Common myeloid progenitor, CD34-positive (primary cell): Measurements from ENCODE around the gene GRK3.
"Not testable (repeated sequence)": the region's sequence is repeated elsewhere in the genome, so short reads cannot be mapped to it uniquely, and the experiment has no call there.

Experiments used
- CTCF ChIA-PET: fragments of 350-600 bp; sonication (Branson Sonifier 250); formaldehyde crosslinking; loops from one replicate; lab custom pipeline; 2021; ENCODE audit warnings: antibody characterized with exemption; lab: Charles Lee
- POLR2A ChIA-PET: fragments of 350-600 bp; sonication (Branson Sonifier 250); formaldehyde crosslinking; loops from one replicate; lab custom pipeline; 2021; ENCODE audit warnings: antibody characterized with exemption; lab: Charles Lee
- DNase-seq, 3 donors: peaks; one replicate each; pipeline versions ENCODE4 v3.0.0 to v3.0.0-alpha.2; 2013
- H3K27ac ChIP-seq, 2 experiments: 1 replicate in 1 of 2; 2 replicates in 1 of 2; pipeline ENCODE4 v1.7.0; 2013; ENCODE audit warnings: inconsistent platforms in 2 of 2, low read length in 2 of 2, mild to moderate bottlenecking in 2 of 2, low read depth in 1 of 2, moderate library complexity in 1 of 2; ENCODE audit not compliant: severe bottlenecking in 2 of 2, insufficient read depth in 1 of 2, poor library complexity in 1 of 2
- H3K27me3 ChIP-seq, 5 experiments: replicated peaks in 2 of 5; 1 replicate in 3 of 5; 2 replicates in 2 of 5; pipeline versions ENCODE4 v1.6.1 to v1.7.0; 2013; ENCODE audit warnings: low read length in 4 of 5, mild to moderate bottlenecking in 2 of 5, moderate library complexity in 2 of 5, inconsistent platforms in 1 of 5; ENCODE audit not compliant: insufficient read depth in 5 of 5, control insufficient read depth in 4 of 5
- H3K36me3 ChIP-seq, 4 experiments: 1 replicate in 2 of 4; 2 replicates in 2 of 4; pipeline versions ENCODE4 v1.6.1 to v1.7.0; 2013; ENCODE audit warnings: low read length in 3 of 4, control low read depth in 1 of 4, mild to moderate bottlenecking in 1 of 4; ENCODE audit not compliant: control insufficient read depth in 4 of 4, insufficient read depth in 4 of 4
- H3K4me1 ChIP-seq, 4 experiments: 1 replicate in 3 of 4; 2 replicates in 1 of 4; pipeline versions ENCODE4 v1.6.1 to v1.7.1; 2013; ENCODE audit warnings: low read length in 3 of 4, mild to moderate bottlenecking in 3 of 4, control low read depth in 1 of 4, inconsistent platforms in 1 of 4, moderate library complexity in 1 of 4; ENCODE audit not compliant: control insufficient read depth in 4 of 4, insufficient read depth in 4 of 4; ENCODE audit errors: control extremely low read depth in 1 of 4
- H3K4me3 ChIP-seq, 7 experiments: 1 replicate in 4 of 7; 2 replicates in 3 of 7; pipeline versions ENCODE4 v1.5.1 to v1.7.0; 2013; ENCODE audit warnings: mild to moderate bottlenecking in 7 of 7, low read length in 6 of 7, moderate library complexity in 6 of 7, inconsistent platforms in 2 of 7, low read depth in 2 of 7, control low read depth in 1 of 7; ENCODE audit not compliant: insufficient read depth in 4 of 7, control insufficient read depth in 1 of 7; ENCODE audit errors: extremely low read depth in 1 of 7
- H3K9me3 ChIP-seq, 5 experiments: 1 replicate in 4 of 5; 2 replicates in 1 of 5; pipeline versions ENCODE4 v1.6.1 to v1.7.1; 2013; ENCODE audit warnings: low read length in 4 of 5, mild to moderate bottlenecking in 2 of 5, inconsistent platforms in 1 of 5, low read depth in 1 of 5, moderate library complexity in 1 of 5; ENCODE audit not compliant: control insufficient read depth in 4 of 5, insufficient read depth in 2 of 5; ENCODE audit errors: control extremely low read depth in 1 of 5
- WGBS: methylation state at CpG from one replicate; pipeline ENCODE4 v1.1.5; 2013; ENCODE audit not compliant: insufficient coverage; 5-methylcytosine and 5-hydroxymethylcytosine counted together

The GRK3 gene

DNA sequence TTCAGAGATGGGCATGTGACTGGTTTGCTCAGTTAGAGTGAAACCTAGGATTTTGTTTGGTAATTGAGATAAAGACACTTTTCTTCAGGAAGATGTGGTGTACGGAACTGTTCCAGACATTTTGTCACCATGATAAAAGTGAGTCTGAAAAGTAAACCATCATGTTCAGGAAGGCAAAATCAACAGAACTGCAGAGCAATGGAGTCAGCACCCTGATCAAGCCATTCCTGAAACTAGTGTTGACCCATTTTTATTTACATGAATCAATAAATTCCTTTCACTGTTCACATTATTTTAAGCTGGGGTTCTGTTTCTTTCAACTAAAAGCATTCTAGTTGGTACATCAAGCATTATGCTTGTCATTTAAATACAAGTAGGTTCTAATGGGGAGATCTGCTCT lies 35.4 kb upstream of the GRK3 start:
- H3K4me3 ChIP-seq, H3K4me1 ChIP-seq, CTCF ChIA-PET, DNase-seq, H3K36me3 ChIP-seq, H3K27ac ChIP-seq, POLR2A ChIA-PET, H3K27me3 ChIP-seq: not testable (repeated sequence)
- H3K9me3 ChIP-seq: peaks cover 0 to 14% (median 6%) of the 10 kb centered on the region in 5 experiments
- 100% methylated on average over 1 of the region's 1 CpG for WGBS

DNA sequence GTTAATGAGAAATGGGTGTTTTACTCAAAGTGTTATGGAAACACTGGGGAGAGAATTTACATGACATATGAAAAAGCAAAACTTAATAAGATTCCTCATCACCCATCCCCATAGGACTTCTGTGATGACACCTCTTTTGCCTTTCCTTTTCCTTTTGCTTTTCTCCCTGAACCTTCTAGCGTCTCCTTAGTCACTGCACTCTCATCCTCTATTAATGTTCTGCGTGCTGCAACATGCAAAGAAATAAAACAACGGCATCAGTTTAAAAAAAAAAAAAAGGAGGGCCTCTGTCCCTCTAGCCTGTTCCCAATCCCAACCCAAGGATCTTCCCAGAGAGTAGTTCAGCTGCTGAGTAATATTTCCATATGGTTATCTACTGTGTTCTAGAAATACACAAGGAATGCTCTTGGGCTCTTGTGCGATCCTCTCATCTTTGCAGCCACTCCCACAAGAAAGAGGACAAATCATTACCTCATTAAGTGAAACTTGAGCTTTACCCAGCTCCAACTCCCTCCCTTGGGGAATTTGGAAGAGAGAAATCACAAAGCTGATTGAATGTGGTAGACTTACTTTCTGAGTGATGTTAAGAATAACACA lies 34.8 kb upstream of the GRK3 start:
- peaks cover 0 to 14% (median 6%) of the 10 kb centered on the region in 5 experiments for H3K9me3 ChIP-seq
- H3K27me3 ChIP-seq, H3K4me3 ChIP-seq, POLR2A ChIA-PET, H3K27ac ChIP-seq, H3K4me1 ChIP-seq, DNase-seq, H3K36me3 ChIP-seq, CTCF ChIA-PET: not testable (repeated sequence)
- WGBS: 100% methylated on average over 2 of the region's 4 CpGs

DNA sequence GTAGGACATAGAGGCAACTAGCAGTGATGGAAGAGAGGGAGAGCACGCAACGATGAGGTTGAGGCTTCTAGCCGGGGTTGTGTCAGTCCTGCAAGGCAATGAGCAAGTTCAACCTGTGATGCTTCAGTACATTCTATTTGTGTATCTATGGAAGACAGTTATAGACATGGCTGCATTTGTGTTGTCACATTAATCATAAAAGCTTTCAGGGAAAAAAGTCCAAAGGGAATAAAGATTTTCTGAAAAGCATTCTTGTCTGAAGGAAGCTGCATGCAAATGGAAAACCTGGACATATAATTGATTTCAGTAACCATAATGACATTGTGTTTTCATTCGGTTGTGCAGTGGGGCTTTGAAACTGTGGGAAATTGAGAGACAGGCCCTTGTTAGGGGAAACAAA lies 32.8 kb upstream of the GRK3 start:
- DNase-seq, H3K27ac ChIP-seq, H3K4me1 ChIP-seq, POLR2A ChIA-PET, H3K9me3 ChIP-seq, H3K36me3 ChIP-seq, H3K4me3 ChIP-seq, H3K27me3 ChIP-seq: not testable (repeated sequence)
- CTCF ChIA-PET: interaction anchor here (1.6 kb wide), 1 partner anchor 37 kb away, joined by 3 read pairs; no protein-coding TSS in a partner anchor
- WGBS: no CpG with 5 or more reads among the region's 4 CpGs

DNA sequence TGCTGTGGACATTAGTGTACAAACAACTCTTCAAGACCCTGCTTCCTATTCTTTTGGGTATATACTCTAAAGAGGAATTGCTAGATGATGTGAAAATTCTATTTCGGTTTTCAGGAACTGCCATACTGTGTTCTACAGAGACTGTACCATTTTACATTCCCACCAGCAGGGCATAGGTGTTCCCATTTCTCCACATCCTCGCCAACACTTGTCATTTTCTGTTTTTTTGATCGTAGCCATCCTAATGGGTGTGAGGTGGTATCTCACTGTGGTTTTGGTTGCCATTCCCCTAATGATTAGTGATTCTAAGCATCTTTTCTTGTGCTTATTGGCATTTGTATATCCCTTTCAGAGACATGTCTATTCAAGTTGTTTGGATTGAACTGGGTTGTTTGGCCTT lies 29.8 kb upstream of the GRK3 start:
- H3K27ac ChIP-seq: no peak overlapping the region
- peaks cover 0 to 3% (median 0%) of the 10 kb centered on the region in 4 experiments for H3K36me3 ChIP-seq
- ChIA-PET POLR2A (no interaction called here), CTCF (interaction anchor here (0.9 kb wide), 1 partner anchor 9 kb away, joined by 3 read pairs; no protein-coding TSS in a partner anchor)
- no peaks in the 10 kb centered on the region for H3K4me1 ChIP-seq
- H3K4me3 ChIP-seq: no peak overlapping the region
- peaks cover 0 to 1% (median 0%) of the 10 kb centered on the region in 5 experiments for H3K9me3 ChIP-seq
- DNase-seq: no peak
- H3K27me3 ChIP-seq: no peaks in the 10 kb centered on the region
- no CpG with 5 or more reads among the region's 3 CpGs for WGBS

DNA sequence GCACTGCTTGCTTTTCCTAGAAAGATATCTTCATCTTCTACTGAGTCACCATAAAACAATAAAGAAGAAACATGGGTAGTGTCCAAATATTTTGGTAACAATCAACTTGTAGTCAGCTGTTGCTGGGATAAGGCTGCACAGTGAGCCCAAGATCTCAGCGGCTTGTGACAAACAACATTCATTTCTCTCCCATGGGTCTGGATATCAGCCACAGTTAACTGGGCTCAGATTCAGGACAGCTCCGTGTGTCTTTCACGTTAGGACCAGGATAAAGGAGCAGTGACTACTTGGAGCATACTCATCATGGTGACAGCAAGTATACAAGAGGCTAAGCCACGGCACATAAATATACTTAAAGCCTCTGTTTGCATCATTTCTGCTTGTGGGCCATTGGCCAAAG lies 27.9 kb upstream of the GRK3 start:
- no peak overlapping the region for H3K4me3 ChIP-seq
- H3K36me3 ChIP-seq: peaks cover 0 to 3% (median 0%) of the 10 kb centered on the region in 4 experiments
- no peaks in the 10 kb centered on the region for H3K4me1 ChIP-seq
- ChIA-PET POLR2A (no interaction called here), CTCF (interaction anchor here (1.5 kb wide), 1 partner anchor 17 kb away, joined by 3 read pairs; no protein-coding TSS in a partner anchor)
- no peaks in the 10 kb centered on the region for H3K9me3 ChIP-seq
- no peak overlapping the region for H3K27ac ChIP-seq
- no peaks in the 10 kb centered on the region for H3K27me3 ChIP-seq
- WGBS: 100% methylated on average over 3 of the region's 4 CpGs
- no peak for DNase-seq

DNA sequence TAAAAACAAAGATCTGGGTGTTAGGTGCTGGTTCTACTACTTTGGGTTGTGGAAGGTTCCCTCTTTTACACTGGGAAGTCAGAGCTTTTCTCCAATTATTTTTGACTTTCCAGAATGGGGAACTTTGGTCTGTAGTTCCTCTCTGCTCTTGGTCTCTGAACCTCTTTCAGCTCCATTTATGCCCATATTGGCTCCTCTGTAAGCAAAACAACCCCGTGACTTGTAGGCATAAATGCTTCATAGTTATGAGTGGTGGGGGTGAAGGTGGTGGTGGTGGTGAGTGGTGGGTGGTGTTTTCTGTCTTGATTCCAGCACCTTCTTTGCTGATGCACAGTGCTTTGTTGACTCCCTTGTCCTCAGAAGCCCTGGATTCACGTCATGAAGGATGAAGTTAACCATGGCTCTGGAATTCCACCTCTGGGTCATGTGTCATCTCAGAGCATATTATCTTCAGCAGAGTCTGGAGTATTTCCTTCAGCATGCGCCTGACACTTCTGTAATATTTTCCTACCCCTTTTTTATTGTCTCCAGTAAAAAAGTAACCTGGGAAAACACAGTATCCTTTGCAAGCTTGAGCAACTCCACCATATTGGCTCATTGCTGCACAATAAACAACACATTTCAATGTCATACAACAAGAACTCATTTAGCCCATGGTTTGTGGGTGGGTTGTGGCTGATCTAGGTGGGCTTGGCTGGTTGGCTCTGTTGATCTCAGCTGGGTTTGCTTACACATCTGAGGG lies 24.1 kb upstream of the GRK3 start:
- 94% methylated on average over 3 of the region's 3 CpGs for WGBS
- Histone ChIP-seq H3K4me3 (no peak overlapping the region), H3K27me3 (no peaks in the 10 kb centered on the region), H3K4me1 (peaks cover 0 to 12% (median under 1%) of the 10 kb centered on the region in 4 experiments), H3K9me3 (no peaks in the 10 kb centered on the region), H3K36me3 (no peaks in the 10 kb centered on the region), H3K27ac (no peak overlapping the region)
- POLR2A ChIA-PET: no interaction called here
- no peak for DNase-seq
- CTCF ChIA-PET: interaction anchor here (2.1 kb wide), 1 partner anchor 162 kb away, joined by 8 read pairs; no protein-coding TSS in a partner anchor
